ENCODE measurements around the gene PRM2. TPM values are rescaled to one million over a fixed set of nuclear protein-coding genes. Genes with fewer than 3 reads are reported as not detected.

PRM2 gene
- total RNA-seq, 1 donor from 2014 or later: not detected

GRCh38 chr16:11298143-11298900 lies 22.0 kb upstream of the PRM2 start:
- TF ChIP-seq CTCF (IDR thresholded peaks at IDR 0.05): no peak
- H3K4me3 ChIP-seq: no peak overlapping the region
- H3K4me1 ChIP-seq: peaks cover 17% of the 10 kb centered on the region
- no peak for DNase-seq
- H3K36me3 ChIP-seq: no peaks in the 10 kb centered on the region
- ATAC-seq: no peak
- no peaks in the 10 kb centered on the region for H3K27me3 ChIP-seq
- peak overlapping the region; percentile 71 for H3K27ac ChIP-seq
- H3K9me3 ChIP-seq: no peaks in the 10 kb centered on the region
- intact Hi-C loops (cut with DNase I): no loop called here

- no peaks in the 10 kb centered on the region for H3K27me3 ChIP-seq
- TF ChIP-seq CTCF (IDR thresholded peaks at IDR 0.05): peak; percentile 10
- no peaks in the 10 kb centered on the region for H3K9me3 ChIP-seq
- H3K36me3 ChIP-seq: no peaks in the 10 kb centered on the region
- intact Hi-C loops (cut with DNase I): no loop called here
- H3K4me3 ChIP-seq: peak overlapping the region; percentile 16
- peak overlapping the region; percentile 71 for H3K27ac ChIP-seq
- DNase-seq: peak; percentile 91
- ATAC-seq: peak; percentile 96
- peaks cover 17% of the 10 kb centered on the region for H3K4me1 ChIP-seq
Measured at GRCh38 chr16:11297492-11298142, 21.3 kb upstream of the PRM2 start.

GRCh38 chr16:11296706-11297491 lies 20.6 kb upstream of the PRM2 start:
- intact Hi-C loops (cut with DNase I): no loop called here
- no peaks in the 10 kb centered on the region for H3K27me3 ChIP-seq
- H3K9me3 ChIP-seq: no peaks in the 10 kb centered on the region
- no peak for TF ChIP-seq CTCF (IDR thresholded peaks at IDR 0.05)
- H3K4me1 ChIP-seq: peaks cover 17% of the 10 kb centered on the region
- DNase-seq (no peak), ATAC-seq (peak; percentile 51)
- peak overlapping the region; percentile 71 for H3K27ac ChIP-seq
- no peaks in the 10 kb centered on the region for H3K36me3 ChIP-seq
- peak overlapping the region; percentile 16 for H3K4me3 ChIP-seq

- no peak overlapping the region for H3K27ac ChIP-seq
- no peaks in the 10 kb centered on the region for H3K27me3 ChIP-seq
Measured at GRCh38 chr16:11296351-11296705, 20.0 kb upstream of the PRM2 start.

GRCh38 chr16:11295672-11296071 lies 19.4 kb upstream of the PRM2 start:
- no peak overlapping the region for H3K27ac ChIP-seq
- DNase-seq: no peak
- no peaks in the 10 kb centered on the region for H3K36me3 ChIP-seq
- no peaks in the 10 kb centered on the region for H3K27me3 ChIP-seq
- intact Hi-C loops (cut with DNase I): no loop called here
- H3K4me1 ChIP-seq: peaks cover 17% of the 10 kb centered on the region
- H3K4me3 ChIP-seq: no peak overlapping the region
- no peak for ATAC-seq
- no peaks in the 10 kb centered on the region for H3K9me3 ChIP-seq
- no peak for TF ChIP-seq CTCF (IDR thresholded peaks at IDR 0.05)

More at GRCh38 chr16:11296351-11296705, 20.0 kb upstream of the PRM2 start:
- no peak for ATAC-seq
- no peak for TF ChIP-seq CTCF (IDR thresholded peaks at IDR 0.05)
- intact Hi-C loops (cut with DNase I): no loop called here
- peaks cover 17% of the 10 kb centered on the region for H3K4me1 ChIP-seq
- DNase-seq: no peak
- H3K36me3 ChIP-seq: no peaks in the 10 kb centered on the region
- no peak overlapping the region for H3K4me3 ChIP-seq
- no peaks in the 10 kb centered on the region for H3K9me3 ChIP-seq
